Measurements from ENCODE around the gene COMTD1.

COMTD1 gene

DNA sequence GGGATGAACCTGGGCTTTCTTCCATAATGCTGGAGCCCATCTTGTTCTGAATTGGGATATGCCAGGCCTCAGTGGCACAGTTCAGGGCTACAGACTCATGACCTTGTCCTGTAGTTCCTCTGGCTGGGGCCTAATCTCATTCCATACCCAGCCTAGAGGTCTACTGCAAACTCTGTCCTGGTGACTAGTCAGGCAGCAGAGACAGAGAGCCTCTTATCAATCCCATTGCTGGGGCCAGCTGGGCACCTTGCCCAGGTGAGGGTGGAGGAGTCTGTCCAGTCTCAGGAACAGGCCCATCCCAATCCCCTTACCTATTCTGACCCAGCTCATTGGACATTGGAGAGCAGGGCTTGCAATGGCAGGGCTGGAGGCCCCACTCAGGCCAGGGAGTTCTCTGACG lies 28.0 kb upstream of the COMTD1 start:
- TF ChIP-seq, protein P1, sequence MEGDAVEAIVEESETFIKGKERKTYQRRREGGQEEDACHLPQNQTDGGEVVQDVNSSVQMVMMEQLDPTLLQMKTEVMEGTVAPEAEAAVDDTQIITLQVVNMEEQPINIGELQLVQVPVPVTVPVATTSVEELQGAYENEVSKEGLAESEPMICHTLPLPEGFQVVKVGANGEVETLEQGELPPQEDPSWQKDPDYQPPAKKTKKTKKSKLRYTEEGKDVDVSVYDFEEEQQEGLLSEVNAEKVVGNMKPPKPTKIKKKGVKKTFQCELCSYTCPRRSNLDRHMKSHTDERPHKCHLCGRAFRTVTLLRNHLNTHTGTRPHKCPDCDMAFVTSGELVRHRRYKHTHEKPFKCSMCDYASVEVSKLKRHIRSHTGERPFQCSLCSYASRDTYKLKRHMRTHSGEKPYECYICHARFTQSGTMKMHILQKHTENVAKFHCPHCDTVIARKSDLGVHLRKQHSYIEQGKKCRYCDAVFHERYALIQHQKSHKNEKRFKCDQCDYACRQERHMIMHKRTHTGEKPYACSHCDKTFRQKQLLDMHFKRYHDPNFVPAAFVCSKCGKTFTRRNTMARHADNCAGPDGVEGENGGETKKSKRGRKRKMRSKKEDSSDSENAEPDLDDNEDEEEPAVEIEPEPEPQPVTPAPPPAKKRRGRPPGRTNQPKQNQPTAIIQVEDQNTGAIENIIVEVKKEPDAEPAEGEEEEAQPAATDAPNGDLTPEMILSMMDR (conservative IDR thresholded peaks at IDR 0.05; ENCODE audit: low read depth): no peak

GRCh38 chr10:75261813-75262705 lies 26.3 kb upstream of the COMTD1 start:
- ChIA-PET CTCF (interaction anchor here (0.6 to 1.8 kb wide), 7 partner anchors 21 to 1288 kb away, joined by 3 to 7 read pairs (median 4); partner anchors contain the start of gene COMTD1), POLR2A (ENCODE audit: low non-redundant PET) (interaction anchor here (0.5 kb wide), 1 partner anchor 15 kb away, joined by 3 read pairs; no protein-coding TSS in a partner anchor)
- H3K27ac ChIP-seq: no peak overlapping the region
- TF ChIP-seq, protein P1 (conservative IDR thresholded peaks at IDR 0.05; ENCODE audit: low read depth): no peak
- DNase-seq (ENCODE audit: low spot score): peak; percentile 50

More for the DNA sequence above, 28.0 kb upstream of the COMTD1 start:
- POLR2A ChIA-PET (ENCODE audit: low non-redundant PET): no interaction called here
- CTCF ChIA-PET: interaction anchor here (0.5 to 1.8 kb wide), 2 partner anchors 28 to 298 kb away, joined by 3 to 7 read pairs; partner anchors contain the start of gene COMTD1
- no peak overlapping the region for H3K27ac ChIP-seq
- DNase-seq (ENCODE audit: low spot score): no peak

DNA sequence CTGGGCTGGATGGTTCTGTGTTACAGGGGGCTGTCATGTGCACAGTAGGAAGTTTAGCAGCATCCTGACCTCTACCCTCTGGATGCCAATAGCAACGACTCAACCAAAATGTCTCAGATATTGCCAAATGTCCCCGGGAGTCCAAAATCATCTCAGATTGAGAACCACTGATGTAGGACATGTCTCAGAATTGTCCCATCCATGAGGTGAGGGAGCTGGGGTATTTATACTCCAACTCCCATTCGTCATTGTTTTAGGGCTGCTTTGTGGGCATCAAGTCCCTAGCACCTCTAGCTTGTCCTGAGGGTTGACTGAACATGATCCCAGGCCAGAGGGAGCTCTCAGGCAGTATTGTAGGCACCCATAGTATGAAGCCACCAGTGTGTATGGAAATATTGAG lies 25.2 kb upstream of the COMTD1 start:
- no peak for DNase-seq (ENCODE audit: low spot score)
- CTCF ChIA-PET: interaction anchor here (1.1 kb wide), 1 partner anchor 135 kb away, joined by 4 read pairs; no protein-coding TSS in a partner anchor
- POLR2A ChIA-PET (ENCODE audit: low non-redundant PET): no interaction called here
- no peak overlapping the region for H3K27ac ChIP-seq
- TF ChIP-seq, protein P1 (conservative IDR thresholded peaks at IDR 0.05; ENCODE audit: low read depth): no peak

- TF ChIP-seq, protein P1 (conservative IDR thresholded peaks at IDR 0.05; ENCODE audit: low read depth): no peak
- POLR2A ChIA-PET (ENCODE audit: low non-redundant PET): no interaction called here
- no peak for DNase-seq (ENCODE audit: low spot score)
- no peak overlapping the region for H3K27ac ChIP-seq
- CTCF ChIA-PET: no interaction called here
Measured at GRCh38 chr10:75254739-75255138, 19.0 kb upstream of the COMTD1 start.

DNA sequence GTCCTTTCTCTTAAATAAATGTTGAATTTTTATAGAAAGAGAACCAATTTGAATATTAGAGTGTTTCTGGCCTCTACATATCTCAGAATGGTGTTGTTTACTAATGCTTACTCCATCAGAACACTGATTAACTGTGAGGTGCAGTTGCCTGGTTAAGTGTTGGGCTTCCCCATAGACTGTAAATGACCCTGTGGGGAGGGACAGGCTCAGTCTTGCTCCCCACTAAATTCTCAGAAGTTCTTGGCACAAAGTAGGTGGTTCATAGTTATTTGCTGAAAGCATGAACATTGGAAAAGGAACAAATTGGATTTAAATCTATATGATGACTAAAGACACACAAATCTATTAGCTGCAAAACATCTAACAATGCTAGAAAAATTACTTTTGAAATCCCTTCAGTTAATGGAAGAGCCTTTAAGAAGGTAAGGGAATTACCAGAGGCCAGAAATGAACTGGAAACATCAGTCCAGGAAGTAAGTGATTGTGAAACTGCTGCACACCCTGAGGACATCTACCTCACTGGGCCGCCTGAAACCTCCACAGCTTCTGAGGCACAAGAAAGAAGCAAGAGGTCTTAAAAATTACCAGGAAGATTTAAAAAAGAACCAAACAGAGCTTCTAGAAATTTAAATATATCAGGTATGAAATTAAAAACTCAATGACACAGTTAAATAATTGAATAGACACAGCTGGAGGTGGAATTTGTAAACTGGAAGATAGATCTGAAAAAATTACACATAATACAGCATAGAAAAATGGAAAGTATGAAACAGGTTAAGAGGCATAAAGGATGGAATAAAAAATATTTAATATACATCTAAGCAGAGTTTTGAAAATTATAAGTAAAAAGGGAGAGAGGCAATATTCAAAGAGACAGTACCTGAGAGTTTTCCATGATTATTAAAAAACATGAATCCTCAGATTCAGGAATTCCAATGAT lies 17.8 kb upstream of the COMTD1 start:
- POLR2A ChIA-PET (ENCODE audit: low non-redundant PET): interaction anchor here (0.6 kb wide), 1 partner anchor 148 kb away, joined by 3 read pairs; the partner anchor contains the start of gene ZNF503
- no peak overlapping the region for H3K27ac ChIP-seq
- CTCF ChIA-PET: no interaction called here
- peak; percentile 69 for DNase-seq (ENCODE audit: low spot score)
- TF ChIP-seq, protein P1 (conservative IDR thresholded peaks at IDR 0.05; ENCODE audit: low read depth): no peak

DNA sequence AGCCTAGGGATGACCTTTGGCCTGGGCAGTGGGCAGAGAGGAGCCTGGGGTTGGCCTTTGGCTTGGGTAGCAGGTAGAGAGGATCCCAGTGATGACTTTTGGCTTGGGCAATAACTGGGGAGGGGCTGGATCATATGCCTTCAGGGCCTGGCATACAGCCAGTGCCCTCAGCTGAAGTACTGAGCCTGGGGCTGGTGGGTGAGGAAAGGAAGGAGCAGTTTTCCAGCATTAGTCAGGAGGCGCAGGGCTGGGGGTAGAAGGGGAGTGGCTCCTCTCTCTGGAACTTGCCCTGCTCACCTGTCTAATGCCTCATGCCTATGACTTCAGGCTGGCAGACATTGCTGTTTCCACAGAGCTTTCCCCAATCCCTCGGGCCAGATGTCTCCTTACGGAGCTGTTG lies 15.2 kb upstream of the COMTD1 start:
- TF ChIP-seq, protein P1 (conservative IDR thresholded peaks at IDR 0.05; ENCODE audit: low read depth): no peak
- peak overlapping the region; percentile 75 for H3K27ac ChIP-seq
- ChIA-PET POLR2A (ENCODE audit: low non-redundant PET) (no interaction called here), CTCF (interaction anchor here (0.6 to 2.1 kb wide), 4 partner anchors 14 to 1065 kb away, joined by 3 to 6 read pairs (median 4); partner anchors contain the start of gene COMTD1)
- peak; percentile 99 for DNase-seq (ENCODE audit: low spot score)
